22Rv1 (cell line): ENCODE measurements around the gene NPM3.

ENCODE experiments used
- H3K27ac ChIP-seq: fragments of 450-650 bp; 2 replicates; pipeline ENCODE4 v1.5.1; 2017
- ZFX ChIP-seq: fragments of 450-650 bp; IDR thresholded peaks from 2 replicates; pipeline ENCODE4 v1.6.1; 2017; ENCODE audit warnings: antibody characterized with exemption, borderline replicate concordance
- TF ChIP-seq, protein P1 (sequence below): fragments of 450-650 bp; IDR thresholded peaks from 2 replicates; pipeline ENCODE4 v1.5.1; 2017; ENCODE audit warnings: mild to moderate bottlenecking

The NPM3 gene

DNA sequence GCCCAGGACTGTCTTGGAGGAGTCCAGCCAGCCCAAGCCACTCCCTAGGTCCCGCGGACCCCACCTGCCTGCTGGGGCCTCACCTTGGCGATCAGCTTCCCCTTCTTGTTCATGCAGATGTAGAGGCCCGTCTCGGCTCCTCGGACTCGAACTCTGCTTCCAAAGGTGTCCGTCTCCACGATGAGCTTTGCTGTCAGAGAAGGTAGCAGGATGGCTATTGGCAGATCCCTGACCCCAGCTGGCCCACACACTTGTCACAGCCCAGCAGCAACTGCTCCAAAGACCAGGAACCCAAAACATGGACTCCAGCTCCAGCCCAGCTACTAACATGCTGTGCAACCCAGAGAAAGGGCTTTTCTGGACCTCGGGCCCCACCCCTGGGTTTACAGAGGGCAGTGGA, 11.9 kb downstream of the NPM3 start:
- TF ChIP-seq, protein P1, sequence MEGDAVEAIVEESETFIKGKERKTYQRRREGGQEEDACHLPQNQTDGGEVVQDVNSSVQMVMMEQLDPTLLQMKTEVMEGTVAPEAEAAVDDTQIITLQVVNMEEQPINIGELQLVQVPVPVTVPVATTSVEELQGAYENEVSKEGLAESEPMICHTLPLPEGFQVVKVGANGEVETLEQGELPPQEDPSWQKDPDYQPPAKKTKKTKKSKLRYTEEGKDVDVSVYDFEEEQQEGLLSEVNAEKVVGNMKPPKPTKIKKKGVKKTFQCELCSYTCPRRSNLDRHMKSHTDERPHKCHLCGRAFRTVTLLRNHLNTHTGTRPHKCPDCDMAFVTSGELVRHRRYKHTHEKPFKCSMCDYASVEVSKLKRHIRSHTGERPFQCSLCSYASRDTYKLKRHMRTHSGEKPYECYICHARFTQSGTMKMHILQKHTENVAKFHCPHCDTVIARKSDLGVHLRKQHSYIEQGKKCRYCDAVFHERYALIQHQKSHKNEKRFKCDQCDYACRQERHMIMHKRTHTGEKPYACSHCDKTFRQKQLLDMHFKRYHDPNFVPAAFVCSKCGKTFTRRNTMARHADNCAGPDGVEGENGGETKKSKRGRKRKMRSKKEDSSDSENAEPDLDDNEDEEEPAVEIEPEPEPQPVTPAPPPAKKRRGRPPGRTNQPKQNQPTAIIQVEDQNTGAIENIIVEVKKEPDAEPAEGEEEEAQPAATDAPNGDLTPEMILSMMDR: no peak
- no peak for TF ChIP-seq ZFX

DNA sequence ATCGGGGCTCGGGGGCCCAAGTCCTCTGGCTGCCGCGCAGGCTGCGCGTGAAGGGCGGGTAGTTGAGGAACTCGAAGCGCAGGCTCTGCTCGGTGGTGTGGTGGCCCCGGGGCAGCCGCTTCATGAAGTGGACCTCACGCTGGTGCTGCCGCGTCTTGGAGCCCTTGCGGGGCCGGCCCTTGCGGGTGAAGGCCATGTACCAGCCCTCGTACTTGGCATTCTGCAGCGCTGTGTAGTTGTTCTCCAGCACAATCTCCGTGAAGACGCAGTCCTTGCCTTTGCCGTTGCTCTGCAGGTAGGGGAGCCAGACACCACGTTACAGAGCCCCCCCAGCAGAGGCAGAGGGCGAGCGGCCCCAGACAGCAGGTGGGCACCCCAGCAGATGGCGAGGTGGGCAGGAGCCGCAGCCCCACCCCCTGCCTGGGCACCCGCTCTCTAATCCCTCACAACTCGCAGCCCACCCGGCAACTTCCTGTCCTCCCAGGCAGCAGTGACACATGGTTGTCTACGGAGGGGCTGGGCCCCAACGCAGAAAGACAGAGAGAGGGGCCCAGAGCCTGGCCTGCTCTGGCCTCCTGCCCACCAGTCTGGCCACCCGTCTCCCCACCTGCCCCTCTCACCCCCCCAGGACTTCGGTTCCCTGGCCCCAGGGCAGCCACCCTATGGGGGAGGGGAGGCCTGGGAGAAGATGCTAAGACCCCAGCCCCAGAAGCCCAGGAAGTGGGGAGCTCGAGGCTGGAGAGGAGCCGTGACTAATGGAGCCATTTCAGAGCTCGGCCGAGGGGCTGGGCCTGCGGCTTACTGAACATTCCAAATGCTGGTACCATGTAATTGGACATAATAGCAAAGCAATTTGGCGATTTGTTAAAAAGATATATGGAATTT, 12.7 kb downstream of the NPM3 start:
- no peak for TF ChIP-seq ZFX
- TF ChIP-seq, protein P1: no peak
- no peak overlapping the region for H3K27ac ChIP-seq

More for the DNA sequence above, 11.9 kb downstream of the NPM3 start:
- no peak overlapping the region for H3K27ac ChIP-seq

DNA sequence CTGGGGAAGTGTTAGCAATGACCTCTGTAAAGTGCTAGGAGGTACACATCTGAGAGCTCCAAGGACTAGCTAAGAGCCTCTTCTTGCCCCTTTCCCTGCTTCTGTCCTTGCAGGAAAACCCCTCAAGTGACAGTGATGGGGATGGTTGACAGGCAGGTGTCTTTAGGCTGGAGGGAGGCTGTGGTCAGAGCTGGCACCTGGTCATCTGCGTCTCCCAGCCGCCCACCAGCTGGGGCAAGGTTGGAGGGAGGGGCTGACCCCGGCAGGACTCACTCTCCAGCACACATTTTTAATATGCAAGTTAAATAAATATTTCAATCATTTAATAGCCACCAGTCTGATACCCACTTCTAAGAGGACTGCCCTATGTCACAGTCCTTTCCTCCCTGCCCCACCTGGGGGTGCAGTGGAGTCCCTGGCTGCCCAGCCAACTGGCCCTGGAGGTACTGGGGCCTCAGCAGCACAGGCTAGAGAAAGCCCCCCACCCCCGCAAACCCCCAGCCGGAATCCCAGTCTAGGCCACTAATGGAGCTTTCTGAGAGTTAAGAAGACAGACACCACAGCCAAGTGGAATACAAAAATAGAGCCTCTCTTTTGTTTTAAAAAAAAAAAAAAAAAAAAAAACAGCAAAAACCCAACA, 13.6 kb downstream of the NPM3 start:
- no peak overlapping the region for H3K27ac ChIP-seq
- TF ChIP-seq, protein P1: no peak
- no peak for TF ChIP-seq ZFX

DNA sequence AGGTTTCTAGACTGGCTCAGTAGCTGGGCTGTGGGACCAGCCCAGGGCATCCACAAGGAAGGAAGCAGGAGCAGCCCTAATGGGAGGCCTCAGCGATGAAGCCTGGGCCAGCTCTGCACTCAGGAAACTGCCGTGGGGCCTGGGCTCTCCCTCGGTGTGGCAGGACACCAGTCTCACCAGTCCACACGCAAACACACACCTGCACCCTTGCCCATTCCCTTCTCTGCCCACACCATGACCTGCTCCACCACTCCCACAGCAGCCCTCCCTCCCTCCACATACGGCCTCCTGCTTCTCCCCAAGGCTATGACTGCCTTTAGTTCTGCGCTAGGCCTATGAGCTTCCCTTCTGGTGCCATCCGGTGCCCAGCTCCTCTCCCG, 14.5 kb downstream of the NPM3 start:
- no peak overlapping the region for H3K27ac ChIP-seq
- TF ChIP-seq ZFX: no peak
- TF ChIP-seq, protein P1: no peak

DNA sequence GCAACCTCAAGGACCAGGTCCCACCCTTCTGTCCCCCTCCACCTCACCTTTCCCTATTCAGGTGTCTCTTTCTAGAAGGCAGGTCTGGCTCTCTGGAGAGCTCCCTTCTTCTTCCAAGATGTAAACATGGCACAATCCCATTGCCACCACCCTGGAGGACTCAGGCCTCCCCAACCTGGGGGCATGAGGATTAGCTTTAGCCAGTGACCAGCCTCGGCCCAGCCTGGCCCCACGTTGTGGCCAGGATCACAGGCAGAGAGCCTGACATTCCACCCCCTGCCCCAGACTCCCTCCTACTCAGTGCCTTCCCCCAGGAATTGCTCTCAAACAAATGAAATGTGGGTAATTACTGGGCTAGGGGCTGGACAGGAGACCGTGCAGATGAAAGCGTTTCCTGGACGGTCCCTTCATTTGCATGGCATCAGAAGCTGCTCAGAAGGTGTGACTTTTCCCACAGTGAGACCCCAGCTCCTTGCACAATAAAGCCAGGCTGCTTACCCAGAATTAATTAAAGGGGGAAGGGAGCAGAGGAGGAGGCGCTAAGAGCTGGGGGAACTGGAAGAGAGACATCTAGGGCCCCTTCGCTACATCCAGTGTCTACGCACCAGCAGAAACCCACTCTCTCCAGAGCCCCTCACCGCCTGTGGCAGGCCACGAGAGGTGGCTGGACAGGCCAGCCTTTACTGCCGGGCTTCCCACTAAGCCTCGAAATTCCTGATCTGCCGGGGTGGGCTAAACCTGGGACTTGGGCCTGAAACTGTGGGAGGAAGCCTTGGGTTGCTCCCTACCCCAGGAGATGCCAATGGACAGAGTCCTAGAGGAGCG, 15.1 kb downstream of the NPM3 start:
- no peak overlapping the region for H3K27ac ChIP-seq
- TF ChIP-seq, protein P1: no peak
- no peak for TF ChIP-seq ZFX

DNA sequence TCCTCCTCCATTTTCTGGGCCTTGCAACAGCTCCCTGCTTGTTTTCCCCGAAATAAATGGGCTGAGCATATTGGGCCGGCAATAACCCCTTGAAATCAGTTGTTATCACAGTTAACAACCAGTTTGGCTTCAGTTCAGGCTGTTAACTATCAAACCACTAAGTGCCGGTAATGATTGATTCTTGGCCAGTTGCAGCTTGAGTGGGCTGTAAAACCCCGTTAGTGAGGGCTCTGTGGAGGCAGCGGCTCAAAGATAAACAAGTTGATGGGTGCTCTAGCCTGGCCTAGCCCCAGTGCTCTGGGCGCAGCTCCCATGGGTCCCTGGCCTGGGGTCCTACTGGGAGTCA, 15.7 kb downstream of the NPM3 start:
- H3K27ac ChIP-seq: no peak overlapping the region
- TF ChIP-seq ZFX: no peak
- TF ChIP-seq, protein P1: no peak
